Spleen (tissue), 11 donors: ENCODE measurements around the gene TYMP. TPM values are rescaled to one million over a fixed set of nuclear protein-coding genes. Genes with fewer than 3 reads are reported as not detected.

ENCODE experiments used
- DNase-seq: peaks from one replicate; pipeline ENCODE4 v3.0.0-alpha.2; 2020
- H3K27ac ChIP-seq, 8 donors: fragments of 200-600 bp; sonication (generic) in 7 of 8; 1 replicate in 4 of 8; 2 replicates in 4 of 8; pipeline versions ENCODE4 v1.5.0 to v1.8.0; 2016 to 2021; ENCODE audit warnings: inconsistent platforms in 4 of 8, mild to moderate bottlenecking in 4 of 8, moderate library complexity in 1 of 8
- H3K27me3 ChIP-seq, 7 donors: fragments of 200-600 bp; sonication (generic) in 6 of 7; replicated peaks in 1 of 7; 1 replicate in 4 of 7; 2 replicates in 3 of 7; pipeline versions ENCODE4 v1.5.0 to v1.8.0; 2016 to 2021; ENCODE audit warnings: inconsistent platforms in 3 of 7, mild to moderate bottlenecking in 1 of 7
- H3K36me3 ChIP-seq, 6 donors: fragments of 200-600 bp; sonication (generic) in 5 of 6; 1 replicate in 4 of 6; 2 replicates in 2 of 6; pipeline versions ENCODE4 v1.5.0 to v1.8.0; 2016 to 2021; ENCODE audit warnings: inconsistent platforms in 2 of 6
- H3K4me1 ChIP-seq, 6 donors: fragments of 200-600 bp; sonication (generic) in 5 of 6; 1 replicate in 3 of 6; 2 replicates in 3 of 6; pipeline versions ENCODE4 v1.5.0 to v1.8.0; 2016 to 2021; ENCODE audit warnings: inconsistent platforms in 3 of 6
- H3K4me3 ChIP-seq, 8 donors: fragments of 200-600 bp; sonication (generic) in 7 of 8; 1 replicate in 4 of 8; 2 replicates in 4 of 8; pipeline versions ENCODE4 v1.5.0 to v1.8.0; 2016 to 2021; ENCODE audit warnings: inconsistent platforms in 4 of 8, mild to moderate bottlenecking in 4 of 8, moderate library complexity in 2 of 8
- H3K9me3 ChIP-seq, 8 donors: fragments of 200-600 bp; sonication (generic) in 7 of 8; 1 replicate in 4 of 8; 2 replicates in 4 of 8; pipeline versions ENCODE4 v1.5.0 to v1.8.0; 2016 to 2021; ENCODE audit warnings: inconsistent platforms in 4 of 8
- POLR2A ChIP-seq, 3 donors: fragments of 450-650 bp; IDR thresholded peaks; one replicate each; pipeline ENCODE4 v1.5.1; 2017; ENCODE audit warnings: antibody characterized with exemption in 3 of 3, mild to moderate bottlenecking in 1 of 3
- POLR2AphosphoS5 ChIP-seq, 3 donors: sonication (generic); formaldehyde crosslinking; IDR thresholded peaks; one replicate each; pipeline ENCODE4 v1.5.1; 2017; ENCODE audit warnings: antibody characterized with exemption in 3 of 3
- WGBS, 5 donors: extraction: QIAGEN DNeasy Blood & Tissue Kit in 3 of 5; methylation state at CpG; one replicate each; pipeline versions ENCODE4 v1.1.5 to v1.1.7; 2013 to 2018; 5-methylcytosine and 5-hydroxymethylcytosine counted together
- intact Hi-C: fragments of 100-400 bp; cut with DNase I; formaldehyde crosslinking; loops from one replicate; pipeline ENCODE4 v1.15.0; 2023; ENCODE audit warnings: low total_unique reads
- polyA plus RNA-seq, 3 donors: library from polyadenylated mRNA; stranded (reverse); fragments of 200-250 nt; gene quantifications; one replicate each; pipeline ENCODE4 v1.2.1, GENCODE V29; 2013
- total RNA-seq, 7 donors: library from RNA; depleted of rRNA in 3 of 7; stranded (reverse); fragments of >200 nt in 3 of 7; fragmentation: NEBNext Ultra II Directional in 4 of 7; extraction: Animal tissue kit (Norgen Biotek cat#: 25700) in 4 of 7; gene quantifications; one replicate each; pipeline versions ENCODE4 v1.1.0 to v1.2.1, GENCODE V29; 2016 to 2021
- TF ChIP-seq, protein P1 (sequence below), 11 experiments: fragments of 200-600 bp in 7 of 11; fragments of 450-650 bp in 4 of 11; sonication (generic) in 4 of 11; IDR thresholded peaks in 8 of 11; conservative IDR thresholded peaks in 3 of 11; 1 replicate in 7 of 11; 2 replicates in 4 of 11; pipeline versions ENCODE4 v1.4.0 to v1.8.0; 2016 to 2021; ENCODE audit warnings: antibody characterized with exemption in 11 of 11, inconsistent platforms in 4 of 11, mild to moderate bottlenecking in 1 of 11
- donor health status: healthy with polysubstance abuse.
- donor health status: DM: no; HTN: no; CAD: no; lungs with moderate emphysema.
- donor health status: DM: no; HTN: no; CAD: no.
- donor health status: Bipolar disorder and iron deficiency.
- donor health status: healthy.
- donor health status: DM: no; HTN: no; CAD: no.
- donor health status: DM: yes; HTN: yes; CAD: no.

The TYMP gene
- total and polyA plus RNA-seq, 10 donors: 73.7 to 284 (median 145) TPM

DNA sequence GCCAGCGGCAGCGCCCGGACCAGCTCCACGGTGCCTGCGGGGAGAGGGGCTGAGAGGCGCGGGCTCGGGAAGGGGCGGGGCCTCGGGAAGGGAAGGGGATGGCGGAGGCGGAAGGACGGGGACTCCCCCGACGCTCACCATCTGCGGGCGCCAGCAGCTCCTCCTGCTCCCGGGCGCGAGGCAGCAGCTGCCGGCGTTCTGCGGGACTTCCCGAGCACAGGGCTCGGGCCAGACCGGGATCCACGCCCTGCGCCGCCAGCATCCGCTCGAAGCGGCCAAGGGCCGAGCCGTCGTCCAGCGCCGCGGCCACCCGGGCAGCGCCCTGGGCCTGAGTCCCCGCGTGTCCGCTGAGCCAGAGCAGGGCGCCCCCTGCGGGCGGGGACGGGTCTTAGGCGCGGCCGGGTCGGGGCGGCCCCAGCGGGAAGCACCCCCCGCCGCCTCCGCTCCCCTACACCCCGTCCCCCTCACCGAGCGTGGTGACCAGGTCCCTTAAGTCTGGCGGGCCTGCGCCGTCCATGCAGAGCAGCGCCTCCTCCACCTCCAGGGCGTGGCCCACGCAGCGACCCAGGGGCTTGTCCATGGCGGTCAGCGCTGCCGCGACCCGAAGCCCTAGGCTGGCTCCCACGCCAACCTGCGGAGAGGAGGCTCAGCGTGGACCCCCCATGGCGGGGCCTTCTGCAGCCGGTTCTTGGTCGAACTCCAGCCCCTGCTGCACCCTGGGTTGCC, 3.5 kb downstream of the TYMP start:
- H3K27ac ChIP-seq: peak overlapping the region; percentile 81 to 100 (median 99)
- H3K9me3 ChIP-seq: no peaks in the 10 kb centered on the region
- DNase-seq: peak; percentile 98
- no peaks in the 10 kb centered on the region for H3K27me3 ChIP-seq
- peaks cover 0 to 50% (median 28%) of the 10 kb centered on the region in 6 donors for H3K36me3 ChIP-seq
- peak overlapping the region; percentile 39 to 97 (median 82) for H3K4me3 ChIP-seq
- peaks cover 30 to 83% (median 60%) of the 10 kb centered on the region in 6 donors for H3K4me1 ChIP-seq
- WGBS, 5 donors: 0 to 1% (median 0%) methylated on average over 9 to 77 of the region's 77 CpGs
- intact Hi-C loops: no loop called here
- TF ChIP-seq, protein P1, sequence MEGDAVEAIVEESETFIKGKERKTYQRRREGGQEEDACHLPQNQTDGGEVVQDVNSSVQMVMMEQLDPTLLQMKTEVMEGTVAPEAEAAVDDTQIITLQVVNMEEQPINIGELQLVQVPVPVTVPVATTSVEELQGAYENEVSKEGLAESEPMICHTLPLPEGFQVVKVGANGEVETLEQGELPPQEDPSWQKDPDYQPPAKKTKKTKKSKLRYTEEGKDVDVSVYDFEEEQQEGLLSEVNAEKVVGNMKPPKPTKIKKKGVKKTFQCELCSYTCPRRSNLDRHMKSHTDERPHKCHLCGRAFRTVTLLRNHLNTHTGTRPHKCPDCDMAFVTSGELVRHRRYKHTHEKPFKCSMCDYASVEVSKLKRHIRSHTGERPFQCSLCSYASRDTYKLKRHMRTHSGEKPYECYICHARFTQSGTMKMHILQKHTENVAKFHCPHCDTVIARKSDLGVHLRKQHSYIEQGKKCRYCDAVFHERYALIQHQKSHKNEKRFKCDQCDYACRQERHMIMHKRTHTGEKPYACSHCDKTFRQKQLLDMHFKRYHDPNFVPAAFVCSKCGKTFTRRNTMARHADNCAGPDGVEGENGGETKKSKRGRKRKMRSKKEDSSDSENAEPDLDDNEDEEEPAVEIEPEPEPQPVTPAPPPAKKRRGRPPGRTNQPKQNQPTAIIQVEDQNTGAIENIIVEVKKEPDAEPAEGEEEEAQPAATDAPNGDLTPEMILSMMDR (IDR thresholded peaks at IDR 0.05 in 8 of 11, conservative IDR thresholded peaks at IDR 0.05 in 3 of 11): peak; percentile 34 to 93 (median 82)
- TF ChIP-seq POLR2A (IDR thresholded peaks at IDR 0.05) (no peak), POLR2AphosphoS5 (IDR thresholded peaks at IDR 0.05) (peak in 2 of 3 donors; percentile 41 to 58)

DNA sequence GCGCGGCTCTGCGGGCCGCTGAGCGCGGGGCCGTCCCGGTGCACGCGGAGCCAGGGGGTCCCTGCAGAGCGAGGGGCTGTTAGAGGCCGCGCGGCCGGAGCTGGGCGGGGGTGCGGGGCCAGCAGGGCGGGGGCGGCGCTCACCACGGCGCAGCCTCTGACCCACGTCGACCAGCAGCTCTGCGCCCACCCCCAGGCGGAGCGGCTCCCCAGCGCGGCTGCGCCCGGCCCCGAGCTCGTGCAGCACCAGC, 4.0 kb downstream of the TYMP start:
- WGBS, 5 donors: 0 to 2% (median 1%) methylated on average over 5 to 33 of the region's 33 CpGs
- H3K27me3 ChIP-seq: no peaks in the 10 kb centered on the region
- peak overlapping the region; percentile 81 to 100 (median 99) for H3K27ac ChIP-seq
- H3K36me3 ChIP-seq: peaks cover 0 to 54% (median 32%) of the 10 kb centered on the region in 6 donors
- peaks cover 30 to 78% (median 57%) of the 10 kb centered on the region in 6 donors for H3K4me1 ChIP-seq
- DNase-seq: no peak
- H3K9me3 ChIP-seq: no peaks in the 10 kb centered on the region
- intact Hi-C loops: no loop called here
- peak overlapping the region; percentile 39 to 97 (median 82) for H3K4me3 ChIP-seq
- no peak for TF ChIP-seq POLR2A (IDR thresholded peaks at IDR 0.05)
- TF ChIP-seq, protein P1 (IDR thresholded peaks at IDR 0.05 in 8 of 11, conservative IDR thresholded peaks at IDR 0.05 in 3 of 11): peak in 1 of 11 experiments; percentile 46

DNA sequence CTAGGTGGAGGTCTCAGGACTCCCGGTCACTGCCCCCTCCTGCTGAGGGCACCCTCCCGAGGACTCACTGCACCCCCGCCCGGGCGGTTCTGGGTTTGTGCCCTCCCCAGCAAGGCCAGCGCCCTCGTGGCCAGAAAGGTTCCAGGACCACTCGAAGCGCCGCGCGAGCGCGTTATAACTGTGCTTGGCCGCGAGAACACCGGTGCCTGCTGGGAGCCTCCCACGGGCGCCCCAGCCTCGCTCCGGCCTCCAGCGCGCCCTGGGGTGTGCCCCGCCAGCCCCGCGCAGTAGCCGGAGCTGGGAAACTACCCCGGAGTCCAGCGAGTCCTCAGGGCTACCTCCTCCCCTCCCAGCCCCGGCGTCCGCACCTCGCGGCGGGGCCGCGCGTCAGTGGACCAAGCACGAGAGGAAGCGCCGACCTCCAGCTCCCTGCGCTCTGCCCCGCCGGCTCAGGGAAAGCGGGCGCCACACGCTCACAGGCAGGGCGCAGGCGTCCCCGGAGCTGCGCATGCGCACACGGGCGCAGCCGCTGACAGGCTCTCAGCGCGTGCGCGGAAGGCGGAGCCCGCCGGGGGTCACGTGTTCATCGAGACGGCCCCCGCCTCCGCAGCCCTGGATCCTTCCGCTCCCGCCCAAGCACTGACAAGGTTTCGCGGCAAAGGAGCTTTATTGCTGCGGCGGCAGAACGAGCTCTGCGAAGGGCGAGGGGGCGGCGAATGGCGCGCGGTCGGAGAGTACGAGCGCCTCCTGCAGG, 4.5 kb downstream of the TYMP start, which contains the start of gene SCO2:
SCO2 (minus strand) TSS at position 495 of the 754 bp plus-strand sequence. CDS start 1,187 bp downstream, outside the sequence.
- Histone ChIP-seq H3K4me3 (peak within 1 kb of the TSS; percentile 39 to 97 (median 82)), H3K9me3 (no peaks in the 10 kb centered on the region), H3K27ac (peak within 1 kb of the TSS; percentile 81 to 100 (median 99)), H3K4me1 (peaks cover 30 to 73% (median 52%) of the 10 kb centered on the region in 6 donors), H3K36me3 (peaks cover 0 to 59% (median 37%) of the 10 kb centered on the region in 6 donors), H3K27me3 (no peaks in the 10 kb centered on the region)
- intact Hi-C loops: no loop called here
- DNase-seq: peak; percentile 99
- WGBS, 5 donors: 0 to 1% (median 1%) methylated on average over 19 to 84 of the region's 84 CpGs
- TF ChIP-seq, protein P1 (IDR thresholded peaks at IDR 0.05 in 8 of 11, conservative IDR thresholded peaks at IDR 0.05 in 3 of 11): peak in 5 of 11 experiments; percentile 12 to 48 (median 40)
- peak; percentile 96 to 97 (median 96) for TF ChIP-seq POLR2AphosphoS5 (IDR thresholded peaks at IDR 0.05)
- peak; percentile 42 to 72 (median 70) for TF ChIP-seq POLR2A (IDR thresholded peaks at IDR 0.05)

DNA sequence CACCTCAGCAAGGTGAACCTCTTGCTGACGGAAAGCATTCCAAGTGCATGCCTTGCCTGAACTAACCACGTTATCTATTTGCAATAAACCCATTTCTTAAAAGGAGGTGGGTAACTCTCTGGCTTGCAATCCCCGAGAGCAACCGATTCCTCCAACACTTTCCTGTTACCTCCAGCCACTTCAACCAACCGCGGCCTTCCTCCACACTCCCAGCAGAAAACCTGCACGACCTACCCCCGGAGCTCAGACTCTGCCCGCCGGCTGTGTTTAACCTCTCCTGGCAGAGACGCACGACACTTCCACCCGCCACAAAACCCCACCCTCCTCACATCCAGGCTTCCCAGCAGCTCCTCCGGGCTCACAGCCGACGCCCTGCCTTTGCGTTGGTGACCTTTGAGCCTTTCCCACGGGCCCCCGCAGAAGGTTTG, 5.1 kb downstream of the TYMP start:
- H3K4me1 ChIP-seq: peaks cover 30 to 69% (median 48%) of the 10 kb centered on the region in 6 donors
- intact Hi-C loops: no loop called here
- peaks cover 0 to 65% (median 41%) of the 10 kb centered on the region in 6 donors for H3K36me3 ChIP-seq

More for the DNA sequence above, 5.1 kb downstream of the TYMP start:
- whole genome bisulfite sequencing, 5 donors: 5 to 9% (median 8%) methylated on average over 19 of the region's 19 CpGs
- no peaks in the 10 kb centered on the region for H3K9me3 ChIP-seq
- peak overlapping the region; percentile 81 to 100 (median 99) for H3K27ac ChIP-seq
- H3K4me3 ChIP-seq: peak overlapping the region; percentile 39 to 97 (median 82)
- no peaks in the 10 kb centered on the region for H3K27me3 ChIP-seq
- DNase-seq: no peak
- TF ChIP-seq, protein P1 (IDR thresholded peaks at IDR 0.05 in 8 of 11, conservative IDR thresholded peaks at IDR 0.05 in 3 of 11): no peak
- TF ChIP-seq POLR2AphosphoS5 (IDR thresholded peaks at IDR 0.05): no peak
- TF ChIP-seq POLR2A (IDR thresholded peaks at IDR 0.05): no peak
